HG03159 (cell line): ENCODE data around the gene GDF10.

Source experiments
- ATAC-seq: cut with Tn5 transposase; IDR thresholded peaks from one replicate; pipeline ENCODE4 v1.9.1; 2021; ENCODE audit warnings: mild to moderate bottlenecking, moderate library complexity; ENCODE audit not compliant: unreplicated experiment

GDF10 gene

GRCh38 chr10:47332371-47332770 is 32.4 kb downstream of the GDF10 start:
- ATAC-seq = no peak

DNA sequence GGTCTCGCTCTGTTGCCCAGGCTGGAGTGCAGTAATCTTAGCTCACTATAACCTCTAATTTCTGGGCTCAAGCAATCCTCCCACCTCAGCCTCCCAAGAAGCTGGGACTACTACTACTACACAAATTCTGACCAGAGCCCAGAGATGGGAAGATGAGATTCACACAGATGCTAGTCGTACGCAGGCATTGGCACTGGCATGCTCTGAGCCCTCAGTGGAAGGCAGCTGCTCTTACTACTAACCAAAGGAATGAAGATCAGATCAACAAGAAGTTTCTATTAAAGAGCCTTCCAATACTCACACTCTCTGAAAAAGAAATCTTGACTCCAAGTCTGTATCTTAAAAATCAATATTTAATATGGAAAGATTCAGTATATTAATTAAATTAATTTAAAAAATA is 32.9 kb downstream of the GDF10 start:
- ATAC-seq = no peak

DNA sequence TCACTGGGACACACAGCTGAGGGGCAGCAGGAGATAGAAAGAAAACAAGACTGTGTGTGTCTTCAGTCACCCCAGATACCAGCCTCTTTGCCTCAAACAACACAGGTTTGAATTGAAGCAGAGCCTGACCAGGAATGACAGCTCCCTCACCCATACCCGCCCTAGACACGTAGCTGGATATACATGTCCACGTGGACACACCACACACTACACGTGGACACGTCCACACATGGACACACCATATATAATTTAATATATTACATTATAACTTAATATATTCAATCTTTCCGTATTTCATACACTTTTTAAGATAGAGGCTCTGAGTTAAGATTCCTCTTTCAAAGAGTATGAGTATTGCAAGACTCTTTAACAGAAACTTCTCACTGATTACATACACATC is 33.5 kb downstream of the GDF10 start:
- no peak for ATAC-seq

- no peak for ATAC-seq
Observed at GRCh38 chr10:47334466-47335295, 34.7 kb downstream of the GDF10 start.

- no peak for ATAC-seq
Observed at GRCh38 chr10:47335906-47336305, 35.9 kb downstream of the GDF10 start.

GRCh38 chr10:47336387-47337134 is 36.6 kb downstream of the GDF10 start:
- no peak for ATAC-seq

GRCh38 chr10:47337310-47337709 is 37.3 kb downstream of the GDF10 start:
- ATAC-seq = no peak

- no peak for ATAC-seq
Observed at GRCh38 chr10:47339186-47339735, 39.3 kb downstream of the GDF10 start.

DNA sequence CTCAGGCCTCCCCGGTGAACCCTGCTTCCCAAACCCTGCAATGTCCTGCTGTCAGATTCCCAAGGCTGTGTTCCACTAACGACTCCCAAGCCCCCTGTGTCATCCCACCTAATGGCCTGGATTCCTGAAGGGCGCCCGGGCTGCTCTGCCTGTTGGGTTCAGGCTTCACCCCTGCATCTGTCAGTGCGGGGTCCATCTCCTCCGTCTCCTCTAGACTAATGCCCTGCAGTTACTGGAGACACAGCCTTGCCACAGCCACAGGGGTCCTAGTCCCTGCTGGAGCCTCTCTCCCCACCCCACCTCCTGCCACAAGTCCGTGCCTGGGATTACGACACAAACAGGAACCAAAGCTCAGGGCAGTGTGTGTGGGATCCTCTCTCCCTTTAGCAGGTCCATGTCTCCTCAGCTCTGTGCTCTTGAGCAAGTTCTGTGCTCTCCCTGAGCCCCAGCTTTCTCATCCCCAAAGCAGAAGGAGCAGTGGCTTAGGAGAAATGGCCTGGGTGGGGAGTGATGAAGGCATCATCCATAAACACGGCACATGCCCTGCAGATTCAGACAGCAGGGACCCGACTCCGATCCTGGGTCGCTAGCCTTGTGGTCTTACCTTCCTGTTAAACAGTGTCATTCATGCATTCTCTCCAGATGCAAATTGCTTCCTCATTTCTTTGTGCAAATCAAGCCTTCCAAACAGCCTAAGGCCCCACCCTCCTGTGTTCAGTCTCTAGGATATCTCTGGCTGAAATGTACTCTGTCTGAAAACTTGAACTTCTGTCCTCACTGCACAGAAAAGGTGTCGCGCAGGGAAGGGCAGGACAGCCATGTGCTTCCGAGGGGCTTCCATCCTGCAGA is 40.0 kb downstream of the GDF10 start:
- ATAC-seq = no peak

DNA sequence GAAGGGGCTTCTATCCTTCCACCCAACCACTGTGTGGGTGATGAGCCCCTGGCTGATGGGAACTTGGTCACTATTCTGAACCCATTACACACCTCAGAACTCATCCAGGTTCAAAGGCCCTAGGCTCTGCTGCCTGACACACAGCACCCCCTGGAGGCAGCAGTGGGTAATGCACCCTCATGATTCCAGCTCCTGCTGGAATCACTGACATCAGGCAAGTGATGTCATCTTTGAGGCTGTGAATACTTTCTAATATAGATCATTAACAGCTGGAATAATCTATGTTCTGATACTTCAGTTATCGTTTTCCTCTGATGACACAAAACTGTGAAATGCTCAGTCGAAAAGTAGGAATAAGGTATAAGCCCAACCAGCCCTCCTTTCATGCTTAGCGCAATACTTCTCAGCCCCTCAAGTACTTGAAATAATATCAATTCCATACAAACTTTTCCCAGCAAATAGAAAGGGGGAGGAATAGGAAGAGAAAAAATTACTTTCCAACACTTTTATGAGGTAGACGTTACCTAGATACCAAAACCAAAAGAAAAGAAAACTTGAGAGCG is 40.7 kb downstream of the GDF10 start:
- no peak for ATAC-seq

- ATAC-seq = no peak
Observed at GRCh38 chr10:47344996-47345870, 45.2 kb downstream of the GDF10 start.

DNA sequence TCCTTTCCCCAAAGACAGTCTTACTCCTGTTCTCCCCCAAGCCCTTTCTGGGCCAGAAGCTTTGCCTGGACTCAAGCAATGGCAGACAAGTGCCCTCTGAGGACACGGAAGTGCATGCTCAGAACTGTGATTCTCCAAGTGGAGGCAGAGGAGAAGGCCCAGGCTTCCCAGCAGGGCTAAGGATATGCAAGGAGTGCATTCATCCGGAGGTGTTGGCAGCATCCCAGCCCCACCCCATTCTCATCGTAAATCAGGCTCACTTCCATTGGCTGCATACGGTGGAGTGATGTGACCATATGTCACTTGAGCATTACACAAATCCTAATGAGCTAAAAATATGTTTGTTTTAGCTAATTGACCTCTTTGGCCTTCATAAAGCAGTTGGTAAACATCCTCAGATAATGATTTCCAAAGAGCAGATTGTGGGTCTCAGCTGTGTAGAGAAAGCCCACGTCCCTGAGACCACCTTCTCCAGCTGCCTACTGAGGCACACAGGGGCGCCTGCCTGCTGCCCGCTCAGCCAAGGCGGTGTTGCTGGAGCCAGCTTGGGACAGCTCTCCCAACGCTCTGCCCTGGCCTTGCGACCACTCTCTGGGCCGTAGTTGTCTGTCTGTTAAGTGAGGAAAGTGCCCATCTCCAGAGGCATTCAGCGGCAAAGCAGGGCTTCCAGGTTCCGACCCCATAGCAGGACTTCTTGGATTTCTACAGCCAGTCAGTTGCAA is 46.7 kb downstream of the GDF10 start:
- ATAC-seq = no peak

DNA sequence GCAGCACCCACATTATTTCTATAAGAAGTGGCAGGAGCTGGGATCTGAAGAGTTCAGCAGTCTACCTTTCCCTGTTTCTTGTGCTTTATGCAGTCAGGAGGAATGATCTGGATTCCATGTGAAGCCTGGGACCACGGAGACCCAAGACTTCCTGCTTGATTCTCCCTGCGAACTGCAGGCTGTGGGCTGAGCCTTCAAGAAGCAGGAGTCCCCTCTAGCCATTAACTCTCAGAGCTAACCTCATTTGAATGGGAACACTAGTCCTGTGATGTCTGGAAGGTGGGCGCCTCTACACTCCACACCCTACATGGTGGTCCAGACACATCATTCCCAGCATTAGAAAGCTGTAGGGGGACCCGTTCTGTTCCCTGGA is 47.3 kb downstream of the GDF10 start:
- no peak for ATAC-seq

- no peak for ATAC-seq
Observed at GRCh38 chr10:47348138-47348651, 48.2 kb downstream of the GDF10 start, which contains the start of gene RBP3. Gene RBP3 (plus strand): TSS chr10:47348363. CDS start chr10:47348485, 122 bp downstream.

DNA sequence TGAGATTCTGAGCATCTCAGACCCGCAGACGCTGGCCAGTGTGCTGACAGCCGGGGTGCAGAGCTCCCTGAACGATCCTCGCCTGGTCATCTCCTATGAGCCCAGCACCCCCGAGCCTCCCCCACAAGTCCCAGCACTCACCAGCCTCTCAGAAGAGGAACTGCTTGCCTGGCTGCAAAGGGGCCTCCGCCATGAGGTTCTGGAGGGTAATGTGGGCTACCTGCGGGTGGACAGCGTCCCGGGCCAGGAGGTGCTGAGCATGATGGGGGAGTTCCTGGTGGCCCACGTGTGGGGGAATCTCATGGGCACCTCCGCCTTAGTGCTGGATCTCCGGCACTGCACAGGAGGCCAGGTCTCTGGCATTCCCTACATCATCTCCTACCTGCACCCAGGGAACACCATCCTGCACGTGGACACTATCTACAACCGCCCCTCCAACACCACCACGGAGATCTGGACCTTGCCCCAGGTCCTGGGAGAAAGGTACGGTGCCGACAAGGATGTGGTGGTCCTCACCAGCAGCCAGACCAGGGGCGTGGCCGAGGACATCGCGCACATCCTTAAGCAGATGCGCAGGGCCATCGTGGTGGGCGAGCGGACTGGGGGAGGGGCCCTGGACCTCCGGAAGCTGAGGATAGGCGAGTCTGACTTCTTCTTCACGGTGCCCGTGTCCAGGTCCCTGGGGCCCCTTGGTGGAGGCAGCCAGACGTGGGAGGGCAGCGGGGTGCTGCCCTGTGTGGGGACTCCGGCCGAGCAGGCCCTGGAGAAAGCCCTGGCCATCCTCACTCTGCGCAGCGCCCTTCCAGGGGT is 48.9 kb downstream of the GDF10 start:
- ATAC-seq = no peak

DNA sequence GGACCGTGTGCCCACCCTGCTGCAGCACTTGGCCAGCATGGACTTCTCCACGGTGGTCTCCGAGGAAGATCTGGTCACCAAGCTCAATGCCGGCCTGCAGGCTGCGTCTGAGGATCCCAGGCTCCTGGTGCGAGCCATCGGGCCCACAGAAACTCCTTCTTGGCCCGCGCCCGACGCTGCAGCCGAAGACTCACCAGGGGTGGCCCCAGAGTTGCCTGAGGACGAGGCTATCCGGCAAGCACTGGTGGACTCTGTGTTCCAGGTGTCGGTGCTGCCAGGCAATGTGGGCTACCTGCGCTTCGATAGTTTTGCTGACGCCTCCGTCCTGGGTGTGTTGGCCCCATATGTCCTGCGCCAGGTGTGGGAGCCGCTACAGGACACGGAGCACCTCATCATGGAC is 49.5 kb downstream of the GDF10 start:
- no peak for ATAC-seq

DNA sequence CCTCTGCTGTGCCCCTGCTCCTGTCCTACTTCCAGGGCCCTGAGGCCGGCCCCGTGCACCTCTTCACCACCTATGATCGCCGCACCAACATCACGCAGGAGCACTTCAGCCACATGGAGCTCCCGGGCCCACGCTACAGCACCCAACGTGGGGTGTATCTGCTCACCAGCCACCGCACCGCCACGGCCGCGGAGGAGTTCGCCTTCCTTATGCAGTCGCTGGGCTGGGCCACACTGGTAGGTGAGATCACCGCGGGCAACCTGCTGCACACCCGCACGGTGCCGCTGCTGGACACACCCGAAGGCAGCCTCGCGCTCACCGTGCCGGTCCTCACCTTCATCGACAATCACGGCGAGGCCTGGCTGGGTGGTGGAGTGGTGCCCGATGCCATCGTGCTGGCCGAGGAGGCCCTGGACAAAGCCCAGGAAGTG is 50.0 kb downstream of the GDF10 start:
- ATAC-seq = no peak
